GM12878 (cell line): ENCODE data around the gene SFXN5. TPM values are rescaled to one million over a fixed set of nuclear protein-coding genes. Genes with fewer than 3 reads are reported as not detected.
A peak's percentile ranks its signal among the peaks of the same experiment; 100 is the strongest.

Experiments
- ATAC-seq: fragments of 200-7000 bp; cut with Tn5 transposase; 3 replicates; pipeline ENCODE4 v1.9.1; 2020; ENCODE audit warnings: mild to moderate bottlenecking, moderate library complexity
- BruUV-seq: library from RNA; stranded (reverse); fragments of 400-500 nt; replicated peaks from 2 replicates; lab custom pipeline; 2021; lab: Mats Ljungman, UMichigan
- CTCF ChIA-PET: fragments of 300-600 bp; sonication (Branson Sonifier 250); formaldehyde crosslinking; extraction: SDS; loops from one replicate; lab custom pipeline; 2021; ENCODE audit warnings: inconsistent platforms; lab: Yijun Ruan, JAX
- POLR2A ChIA-PET: fragments of 350-600 bp; formaldehyde crosslinking; extraction: SDS; loops from one replicate; lab custom pipeline; 2021; ENCODE audit warnings: inconsistent platforms; lab: Charles Lee
- RAD21 ChIA-PET: fragments of 300-600 bp; sonication (Branson Sonifier 250); formaldehyde crosslinking; loops from one replicate; lab custom pipeline; 2023; ENCODE audit warnings: antibody characterized with exemption; ENCODE audit not compliant: unreplicated experiment; lab: Charles Lee
- SMC1A ChIA-PET: fragments of 300-600 bp; sonication (Branson Sonifier 250); formaldehyde crosslinking; loops from one replicate; lab custom pipeline; 2023; ENCODE audit not compliant: unreplicated experiment, uncharacterized antibody; lab: Charles Lee
- DNase-seq: peaks from one replicate; pipeline ENCODE4 v3.0.0-alpha.2; 2011; ENCODE audit warnings: low read depth, low spot score
- FAIRE-seq: peaks from 3 replicates; lab custom pipeline; 2011; peaks lifted over from hg19 to GRCh38; lab: Jason Lieb, UNC
- H2AFZ ChIP-seq: 2 replicates; pipeline ENCODE4 v1.6.0; 2011; ENCODE audit warnings: low read depth, low read length, control low read depth; ENCODE audit not compliant: control insufficient read depth
- H3K27ac ChIP-seq: 2 replicates; pipeline ENCODE4 v1.5.1; 2011; ENCODE audit warnings: control low read depth; ENCODE audit not compliant: control insufficient read depth, insufficient read depth
- H3K27me3 ChIP-seq, 2 experiments: replicated peaks in 1 of 2; 2 replicates each; pipeline versions ENCODE4 v1.6.0 to v1.6.1; 2011; ENCODE audit warnings: low read length in 1 of 2; ENCODE audit not compliant: control insufficient read depth in 2 of 2, insufficient read depth in 2 of 2
- H3K36me3 ChIP-seq, 2 experiments: 2 replicates each; pipeline ENCODE4 v1.5.1; 2011; ENCODE audit warnings: low read length in 1 of 2; ENCODE audit not compliant: control insufficient read depth in 2 of 2, insufficient read depth in 2 of 2
- H3K4me1 ChIP-seq: 2 replicates; pipeline ENCODE4 v1.6.1; 2011; ENCODE audit warnings: mild to moderate bottlenecking, low read length, moderate library complexity, mixed read lengths; ENCODE audit not compliant: control insufficient read depth, insufficient read depth
- H3K4me2 ChIP-seq: 2 replicates; pipeline ENCODE4 v1.6.0; 2011; ENCODE audit warnings: control low read depth; ENCODE audit not compliant: control insufficient read depth, insufficient read depth
- H3K4me3 ChIP-seq: fragments of 200-600 bp; sonication (generic); 2 replicates; pipeline ENCODE4 v1.5.1; 2016
- H3K79me2 ChIP-seq: 2 replicates; pipeline ENCODE4 v1.6.0; 2011; ENCODE audit warnings: low read length; ENCODE audit not compliant: control insufficient read depth, insufficient read depth
- H3K9ac ChIP-seq: 2 replicates; pipeline ENCODE4 v1.8.0; 2011; ENCODE audit warnings: low read length, control low read depth, mixed read lengths; ENCODE audit not compliant: control insufficient read depth, insufficient read depth
- H3K9me3 ChIP-seq: replicated peaks from 3 replicates; pipeline ENCODE4 v1.5.1; 2011; ENCODE audit warnings: mild to moderate bottlenecking, low read length; ENCODE audit not compliant: control insufficient read depth, insufficient read depth
- H4K20me1 ChIP-seq: 2 replicates; pipeline ENCODE4 v1.6.0; 2011; ENCODE audit not compliant: control insufficient read depth, insufficient read depth
- BMI1 ChIP-seq: fragments of 450-650 bp; IDR thresholded peaks from 2 replicates; pipeline ENCODE4 v1.6.1; 2016; ENCODE audit warnings: mild to moderate bottlenecking, moderate library complexity, borderline replicate concordance
- CEBPB ChIP-seq, 2 experiments: fragments of 150-350 bp in 1 of 2; IDR thresholded peaks; 2 replicates each; pipeline ENCODE4 v1.6.1; 2012 to 2014; ENCODE audit warnings: low read depth in 2 of 2, low read length in 2 of 2, borderline replicate concordance in 1 of 2, inconsistent platforms in 1 of 2
- ETV6 ChIP-seq, 2 experiments: fragments of 450-650 bp in 1 of 2; IDR thresholded peaks in 1 of 2; conservative IDR thresholded peaks in 1 of 2; 2 replicates each; pipeline ENCODE4 v1.6.1; 2014; ENCODE audit warnings: antibody characterized with exemption in 1 of 2, borderline replicate concordance in 1 of 2, low read depth in 1 of 2, mild to moderate bottlenecking in 1 of 2, moderate library complexity in 1 of 2
- IRF5 ChIP-seq: fragments of 450-650 bp; IDR thresholded peaks from 2 replicates; pipeline ENCODE4 v1.6.1; 2017; ENCODE audit warnings: borderline replicate concordance
- NFXL1 ChIP-seq: fragments of 450-650 bp; IDR thresholded peaks from 2 replicates; pipeline ENCODE4 v1.6.1; 2017; ENCODE audit warnings: antibody characterized with exemption, mild to moderate bottlenecking, borderline replicate concordance
- RAD21 ChIP-seq: IDR thresholded peaks from 2 replicates; pipeline ENCODE4 v1.6.1; 2011; ENCODE audit warnings: mild to moderate bottlenecking, low read depth, low read length, moderate library complexity; ENCODE audit not compliant: insufficient read depth
- SP1 ChIP-seq: IDR thresholded peaks from one replicate; pipeline ENCODE4 v1.6.1; 2011; ENCODE audit warnings: low read depth, low read length
- SPI1 ChIP-seq: IDR thresholded peaks from 2 replicates; pipeline ENCODE4 v1.6.1; 2011; ENCODE audit warnings: low read depth, mild to moderate bottlenecking, low read length, moderate library complexity, borderline replicate concordance; ENCODE audit not compliant: insufficient read depth
- TCF12 ChIP-seq: IDR thresholded peaks from 2 replicates; pipeline ENCODE4 v1.6.1; 2011; ENCODE audit warnings: low read depth, mild to moderate bottlenecking, low read length
- ZBTB33 ChIP-seq: fragments of 450-650 bp; IDR thresholded peaks from 2 replicates; pipeline ENCODE4 v1.6.1; 2017; ENCODE audit warnings: mild to moderate bottlenecking
- ZNF592 ChIP-seq: fragments of 450-650 bp; IDR thresholded peaks from 2 replicates; pipeline ENCODE4 v1.6.1; 2017; ENCODE audit warnings: mild to moderate bottlenecking, moderate library complexity
- ZNF687 ChIP-seq: fragments of 450-650 bp; IDR thresholded peaks from 2 replicates; pipeline ENCODE4 v1.6.1; 2017; ENCODE audit warnings: mild to moderate bottlenecking, moderate library complexity
- WGBS: methylation state at CpG from one replicate; pipeline ENCODE4 v1.1.6; 2016; ENCODE audit warnings: low lambda C conversion rate; ENCODE audit not compliant: insufficient replicate concordance, insufficient coverage; ENCODE audit errors: missing lambda C conversion rate; 5-methylcytosine and 5-hydroxymethylcytosine counted together
- in situ Hi-C: fragments of 300-500 bp; cut with MboI; formaldehyde crosslinking; loops from 9 replicates; pipeline ENCODE4 v1.14.3; 2018; ENCODE audit warnings: mixed read lengths
- intact Hi-C: fragments of 100-400 bp; cut with micrococcal nuclease; formaldehyde crosslinking; loops from one replicate; pipeline ENCODE4 v1.14.2; 2022; ENCODE audit not compliant: unreplicated experiment
- polyA plus RNA-seq, 11 experiments: library from polyadenylated mRNA; depleted of rRNA in 4 of 11; unstranded in 6 of 11; stranded (reverse) in 5 of 11; fragments of >200 nt; fragmentation: Nextera tagmentation in 4 of 11; fragmentation: Illumina TruSeq in 1 of 11; extraction: Ambion mirVana in 4 of 11; extraction: Trizol in 1 of 11; gene quantifications; 1 replicate in 1 of 11; 2 replicates in 10 of 11; pipeline versions ENCODE4 v1.2.1 to v1.2.3, GENCODE V29; 2011 to 2016; ENCODE audit warnings: inconsistent platforms in 2 of 11, missing spikeins in 2 of 11, low read depth in 1 of 11
- total RNA-seq, 4 experiments: library from RNA; depleted of rRNA in 3 of 4; stranded (reverse); fragments of >200 nt in 3 of 4; fragmentation: Illumina TruSeq in 1 of 4; extraction: Trizol in 1 of 4; gene quantifications; 2 replicates each; pipeline versions ENCODE4 v1.2.1 to v1.2.3, GENCODE V29; 2013 to 2021

SFXN5 gene
- total and polyA plus RNA-seq, 10 of the 15 experiments (the other 5 are each of a cell fraction or from before 2014, with no cell fraction given): 3.3 to 15.9 (median 11.2) TPM

GRCh38 chr2:72979896-72980295, 91.6 kb downstream of the SFXN5 start:
- FAIRE-seq (no peak), DNase-seq (no peak), ATAC-seq (peak; percentile 61)
- Histone ChIP-seq H4K20me1 (no peaks in the 10 kb centered on the region), H3K9me3 (no peaks in the 10 kb centered on the region), H2AFZ (no peak overlapping the region), H3K4me2 (no peak overlapping the region), H3K79me2 (no peaks in the 10 kb centered on the region), H3K27ac (no peak overlapping the region), H3K27me3 (no peaks in the 10 kb centered on the region), H3K4me1 (no peaks in the 10 kb centered on the region), H3K4me3 (no peak overlapping the region), H3K9ac (no peak overlapping the region), H3K36me3 (no peaks in the 10 kb centered on the region)
- intact Hi-C loops: no loop called here
- BruUV-seq: no TSS peak
- 44% methylated on average over 3 of the region's 3 CpGs for WGBS
- SMC1A ChIA-PET: no interaction called here
- POLR2A ChIA-PET: no interaction called here
- RAD21 ChIA-PET: interaction anchor here (1.8 kb wide), 1 partner anchor 86 kb away, joined by 7 read pairs; no protein-coding TSS in a partner anchor
- in situ Hi-C loops: no loop called here
- CTCF ChIA-PET: interaction anchor here (0.9 to 13.4 kb wide), 4 partner anchors 12 to 197 kb away, joined by 4 to 437 read pairs (median 6); partner anchors contain the start of gene SPR
- no peak for TF ChIP-seq TCF12
- no peak for TF ChIP-seq IRF5
- no peak for TF ChIP-seq ZNF687
- no peak for TF ChIP-seq ZBTB33
- no peak for TF ChIP-seq RAD21
- peak; percentile 87 for TF ChIP-seq SPI1
- no peak for TF ChIP-seq CEBPB (IDR thresholded peaks at IDR 0.05; ENCODE audit: borderline replicate concordance in 1 of 2, low read depth in 2 of 2, low read length in 2 of 2)
- TF ChIP-seq ETV6 (conservative IDR thresholded peaks at IDR 0.05 in 1 of 2, IDR thresholded peaks at IDR 0.05 in 1 of 2; ENCODE audit: borderline replicate concordance in 1 of 2, low read depth in 1 of 2): peak in 1 of 2 experiments; percentile 16; a peak in 1 of 4 replicates
- no peak for TF ChIP-seq ZNF592
- no peak for TF ChIP-seq BMI1
- no peak for TF ChIP-seq SP1
- TF ChIP-seq NFXL1: no peak
